Endothelial cell of umbilical vein (primary cell): ENCODE data around the gene KPNA5. TPM values are rescaled to one million over a fixed set of nuclear protein-coding genes. Genes with fewer than 3 reads are reported as not detected.

ENCODE experiments used
- BruUV-seq: library from RNA; stranded (reverse); fragments of 400-500 nt; replicated peaks from 2 replicates; lab custom pipeline; 2021; lab: Mats Ljungman, UMichigan
- CTCF ChIA-PET: fragments of 300-600, 350-600 bp; sonication (Branson Sonifier 250); formaldehyde crosslinking; loops from one replicate; lab custom pipeline; 2021; ENCODE audit warnings: antibody characterized with exemption, inconsistent platforms; lab: Charles Lee
- POLR2A ChIA-PET: fragments of 300-600, 350-600 bp; sonication (Branson Sonifier 250); formaldehyde crosslinking; loops from one replicate; lab custom pipeline; 2021; ENCODE audit warnings: antibody characterized with exemption, inconsistent platforms; lab: Charles Lee
- DNase-seq: peaks from one replicate; pipeline ENCODE4 v3.0.0-alpha.2; 2011; ENCODE audit warnings: low read depth, low spot score
- FAIRE-seq: peaks from 2 replicates; lab custom pipeline; 2011; peaks lifted over from hg19 to GRCh38; lab: Jason Lieb, UNC
- H2AFZ ChIP-seq: 2 replicates; pipeline ENCODE4 v1.6.0; 2012; ENCODE audit warnings: low read depth, low read length, control low read depth, inconsistent platforms
- H3K27ac ChIP-seq: 2 replicates; pipeline ENCODE4 v1.5.1; 2011; ENCODE audit warnings: low read depth, mild to moderate bottlenecking, control low read depth, low read length, moderate library complexity; ENCODE audit not compliant: insufficient read depth
- H3K27me3 ChIP-seq, 2 experiments: 2 replicates each; pipeline versions ENCODE4 v1.6.0 to v1.6.1; 2011; ENCODE audit warnings: low read length in 2 of 2, mixed read lengths in 1 of 2; ENCODE audit not compliant: control insufficient read depth in 2 of 2, insufficient read depth in 2 of 2
- H3K36me3 ChIP-seq, 2 experiments: 2 replicates in 1 of 2; 3 replicates in 1 of 2; pipeline ENCODE4 v1.5.1; 2011; ENCODE audit warnings: low read length in 2 of 2, mild to moderate bottlenecking in 1 of 2, moderate library complexity in 1 of 2; ENCODE audit not compliant: control insufficient read depth in 2 of 2, insufficient read depth in 2 of 2; ENCODE audit errors: extremely low read depth in 1 of 2
- H3K4me1 ChIP-seq: 3 replicates; pipeline ENCODE4 v1.5.1; 2011; ENCODE audit warnings: mild to moderate bottlenecking, low read length; ENCODE audit not compliant: control insufficient read depth, insufficient read depth; ENCODE audit errors: extremely low read depth
- H3K4me2 ChIP-seq: 2 replicates; pipeline ENCODE4 v1.6.1; 2011; ENCODE audit warnings: low read length, control low read depth, mixed read lengths; ENCODE audit not compliant: insufficient read depth
- H3K4me3 ChIP-seq, 3 experiments: fragments of 200-600 bp in 1 of 3; sonication (generic), shearing (Covaris generic) in 1 of 3; replicated peaks in 1 of 3; 2 replicates each; pipeline ENCODE4 v1.5.1; 2011 to 2016; ENCODE audit warnings: control low read depth in 3 of 3, low read length in 3 of 3, mild to moderate bottlenecking in 2 of 3, inconsistent platforms in 1 of 3, low read depth in 1 of 3, moderate library complexity in 1 of 3; ENCODE audit not compliant: insufficient read depth in 1 of 3
- H3K79me2 ChIP-seq: 2 replicates; pipeline ENCODE4 v1.6.0; 2012; ENCODE audit warnings: low read length, inconsistent platforms; ENCODE audit not compliant: control insufficient read depth, insufficient read depth
- H3K9ac ChIP-seq: replicated peaks from 2 replicates; pipeline ENCODE3; 2011; ENCODE audit warnings: low read length, control low read depth; ENCODE audit not compliant: insufficient read depth; ENCODE audit errors: extremely low read depth
- H3K9me1 ChIP-seq: replicated peaks from 3 replicates; pipeline ENCODE4 v1.6.0; 2011; ENCODE audit warnings: mild to moderate bottlenecking, low read length; ENCODE audit not compliant: control insufficient read depth, insufficient read depth; ENCODE audit errors: extremely low read depth
- H3K9me3 ChIP-seq: replicated peaks from 2 replicates; pipeline ENCODE4 v1.5.1; 2012; ENCODE audit warnings: low read length, inconsistent platforms; ENCODE audit not compliant: control insufficient read depth, insufficient read depth
- H4K20me1 ChIP-seq: replicated peaks from 2 replicates; pipeline ENCODE3; 2011; ENCODE audit warnings: mild to moderate bottlenecking, low read length; ENCODE audit not compliant: control insufficient read depth, insufficient read depth; ENCODE audit errors: extremely low read depth
- CTCF ChIP-seq, 2 donors: IDR thresholded peaks; 1 replicate in 1 of 2; 2 replicates in 1 of 2; pipeline ENCODE4 v1.5.1; 2011; ENCODE audit warnings: low read length in 2 of 2, mild to moderate bottlenecking in 2 of 2, moderate library complexity in 2 of 2, control low read depth in 1 of 2, inconsistent platforms in 1 of 2, low read depth in 1 of 2; ENCODE audit not compliant: insufficient read depth in 1 of 2; ENCODE audit errors: extremely low read depth in 1 of 2
- EZH2 ChIP-seq: IDR thresholded peaks from 2 replicates; pipeline ENCODE4 v1.6.1; 2012; ENCODE audit warnings: borderline replicate concordance, low read depth, mild to moderate bottlenecking, moderate library complexity, low read length, inconsistent platforms; ENCODE audit not compliant: severe bottlenecking
- FOS ChIP-seq: IDR thresholded peaks from 2 replicates; pipeline ENCODE4 v1.6.1; 2011; ENCODE audit warnings: mild to moderate bottlenecking, low read length, moderate library complexity, borderline replicate concordance; ENCODE audit not compliant: insufficient read depth
- GATA2 ChIP-seq: IDR thresholded peaks from 2 replicates; pipeline ENCODE4 v1.7.0; 2011; ENCODE audit warnings: low read depth, mild to moderate bottlenecking, moderate library complexity, mixed read lengths, low read length; ENCODE audit not compliant: insufficient read length, insufficient read depth
- JUN ChIP-seq: IDR thresholded peaks from 2 replicates; pipeline ENCODE4 v1.6.1; 2011; ENCODE audit warnings: borderline replicate concordance, low read depth; ENCODE audit not compliant: insufficient read length, insufficient read depth
- MAX ChIP-seq: IDR thresholded peaks from 2 replicates; pipeline ENCODE4 v1.6.1; 2011; ENCODE audit not compliant: insufficient read depth, insufficient read length
- MYC ChIP-seq: IDR thresholded peaks from one replicate; pipeline ENCODE4 v1.6.1; 2011; ENCODE audit warnings: mild to moderate bottlenecking, low read depth, low read length
- POLR2A ChIP-seq: IDR thresholded peaks from 2 replicates; pipeline ENCODE4 v1.6.1; 2012; ENCODE audit warnings: low read depth, mild to moderate bottlenecking, control low read depth, low read length
- POLR2AphosphoS5 ChIP-seq: IDR thresholded peaks from 2 replicates; pipeline ENCODE4 v1.6.1; 2012; ENCODE audit warnings: low read depth, mild to moderate bottlenecking, control low read depth, low read length, moderate library complexity; ENCODE audit not compliant: insufficient read depth
- dilution Hi-C: fragments of 300-500 bp; cut with MboI; formaldehyde crosslinking; loops from one replicate; pipeline ENCODE4 v1.15.0; 2019; ENCODE audit warnings: low sequenced_read_pairs; ENCODE audit not compliant: extremely low pct_ligation_motif_present
- intact Hi-C: fragments of 100-400 bp; cut with micrococcal nuclease; formaldehyde crosslinking; loops from one replicate; pipeline ENCODE4 v1.10.0; 2022
- polyA plus RNA-seq, 4 experiments: library from polyadenylated mRNA; depleted of rRNA in 3 of 4; stranded (reverse) in 3 of 4; unstranded in 1 of 4; fragments of >200 nt; gene quantifications; 2 replicates each; pipeline versions ENCODE4 v1.2.1 to v1.2.3, GENCODE V29; 2011 to 2012; ENCODE audit warnings: missing spikeins in 1 of 4
- total RNA-seq: library from RNA; stranded (reverse); gene quantifications from 2 replicates; pipeline ENCODE4 v1.2.3, GENCODE V29; 2021

Gene KPNA5
- total and polyA plus RNA-seq, 2 donors (not counting 3 experiments of a cell fraction or from before 2014, with no cell fraction given), result 1.6 to 8.9 TPM

- no peaks in the 10 kb centered on the region for H3K9me3 ChIP-seq
- peaks cover 49% of the 10 kb centered on the region for H3K79me2 ChIP-seq
- H3K9ac ChIP-seq, result no peak overlapping the region
- dilution Hi-C loops (no loop called here), intact Hi-C loops (no loop called here)
- no peak overlapping the region for H3K4me3 ChIP-seq
- no peak overlapping the region for H3K27ac ChIP-seq
- FAIRE-seq, result no peak
- no peaks in the 10 kb centered on the region for H3K27me3 ChIP-seq
- no peak for TF ChIP-seq MYC
- no peak for TF ChIP-seq POLR2A
- TF ChIP-seq GATA2, result no peak
- no peak for TF ChIP-seq EZH2
- TF ChIP-seq FOS, result no peak
- no peak for TF ChIP-seq POLR2AphosphoS5
- TF ChIP-seq MAX, result no peak
- TF ChIP-seq CTCF (IDR thresholded peaks at IDR 0.05; ENCODE audit: extremely low read depth in 1 of 2, insufficient read depth in 1 of 2, low read depth in 1 of 2, low read length in 2 of 2), result no peak
- TF ChIP-seq JUN, result no peak
- H3K4me1 ChIP-seq, result peaks cover 7% of the 10 kb centered on the region
- POLR2A ChIA-PET, result no interaction called here
- no peaks in the 10 kb centered on the region for H4K20me1 ChIP-seq
- no peaks in the 10 kb centered on the region for H3K36me3 ChIP-seq
- no TSS peak for BruUV-seq
- H2AFZ ChIP-seq, result no peak overlapping the region
- DNase-seq, result no peak
- CTCF ChIA-PET, result interaction anchor here (1.2 to 2.7 kb wide), 3 partner anchors 13 to 374 kb away, joined by 3 to 10 read pairs (median 4); partner anchors contain the start of gene CALHM5
- H3K4me2 ChIP-seq, result no peak overlapping the region
- no peaks in the 10 kb centered on the region for H3K9me1 ChIP-seq
Observed at GRCh38 chr6:116661594-116661993, 19.4 kb upstream of the KPNA5 start.
